GM18870 (cell line): ENCODE results near the gene GET3.
"Not testable (repeated sequence)": the region's sequence is repeated elsewhere in the genome, so short reads cannot be mapped to it uniquely, and the experiment has no call there.

Experiments
- ATAC-seq: cut with Tn5 transposase; IDR thresholded peaks from one replicate; pipeline ENCODE4 v1.9.1; 2021; ENCODE audit warnings: moderate library complexity; ENCODE audit not compliant: unreplicated experiment

The GET3 gene

GRCh38 chr19:12736995-12737834 lies at the start of gene GET3:
TSS of gene GET3 (plus strand) at chr19:12737497. CDS start at chr19:12737506, 9 bp downstream.
- ATAC-seq = peak; percentile 83

DNA sequence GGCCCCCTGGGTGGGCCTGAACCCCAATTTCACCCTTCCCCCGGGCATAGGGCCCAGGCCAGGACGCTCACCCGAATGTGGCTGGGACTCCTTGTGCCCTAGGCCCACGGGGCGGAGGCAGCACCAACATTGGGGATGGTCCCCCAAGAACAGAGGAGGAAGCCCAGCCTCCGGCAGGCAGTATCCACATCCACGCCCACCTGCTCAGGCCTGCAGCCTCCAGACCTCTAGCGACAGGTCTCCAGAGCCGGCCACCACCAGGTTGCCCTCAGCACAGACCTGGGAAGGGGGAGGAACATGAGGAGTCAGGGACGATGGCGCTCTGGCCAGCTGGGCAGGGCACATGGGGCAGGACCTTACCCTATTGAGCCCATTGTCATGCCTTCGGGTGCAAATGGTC lies 48.3 kb upstream of the GET3 start:
- no peak for ATAC-seq

DNA sequence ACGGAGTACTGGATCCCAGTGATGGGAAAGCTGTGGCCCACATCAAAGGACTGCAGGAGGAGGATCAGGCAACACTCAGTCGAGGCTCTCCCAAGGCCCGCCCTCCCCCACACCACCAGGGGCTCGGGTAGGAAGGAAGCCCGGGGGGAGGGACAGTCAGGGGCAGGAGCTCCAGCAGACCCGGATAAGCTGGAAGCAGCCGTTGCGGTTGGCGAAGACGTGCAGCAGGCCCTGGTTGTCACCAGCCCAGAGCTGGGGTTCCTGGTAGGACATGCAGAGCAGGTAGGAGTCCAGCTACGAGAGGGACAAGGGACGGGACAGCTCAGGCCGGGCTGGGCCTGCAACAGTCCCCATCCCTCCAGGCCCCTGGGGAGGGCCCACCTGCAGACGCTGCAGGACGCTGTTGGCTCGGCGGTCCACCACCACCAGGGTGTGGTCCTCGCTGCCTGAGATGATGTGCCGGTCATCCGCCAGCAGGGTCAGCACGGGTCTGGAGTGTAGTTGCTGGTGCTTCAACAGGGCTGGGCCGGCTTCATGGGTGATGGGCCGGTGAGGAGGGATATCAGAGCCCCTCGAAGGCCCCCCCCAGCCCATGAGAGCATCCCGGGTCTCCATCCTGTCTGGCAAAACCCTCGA lies 47.6 kb upstream of the GET3 start:
- ATAC-seq = no peak

GRCh38 chr19:12692960-12693359 lies 44.3 kb upstream of the GET3 start:
- ATAC-seq = no peak

GRCh38 chr19:12694641-12695040 lies 42.7 kb upstream of the GET3 start:
- ATAC-seq = no peak

DNA sequence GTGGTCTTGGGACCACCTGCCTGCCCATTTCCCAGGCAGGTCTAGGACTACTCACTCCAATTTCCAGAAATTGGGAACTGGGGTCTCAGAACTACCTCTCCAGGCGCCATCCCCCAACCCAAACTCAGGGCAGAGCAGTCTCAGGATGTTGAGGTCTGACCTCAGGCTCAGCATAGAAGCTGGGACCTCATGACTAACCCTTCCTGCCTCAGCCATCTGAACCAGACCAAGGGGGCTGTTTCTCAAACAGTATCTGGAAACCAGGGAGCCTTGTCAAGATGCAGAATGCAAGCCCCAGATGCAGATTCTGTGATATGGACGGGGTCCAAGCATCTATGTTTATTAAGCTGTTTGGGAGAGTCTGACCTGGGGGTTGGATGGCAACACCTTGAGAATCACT lies 42.2 kb upstream of the GET3 start:
- ATAC-seq = no peak

GRCh38 chr19:12695514-12695913 lies 41.8 kb upstream of the GET3 start:
- ATAC-seq = no peak

- ATAC-seq = no peak
Observed at GRCh38 chr19:12695997-12696365, 41.3 kb upstream of the GET3 start.

GRCh38 chr19:12696366-12697335 lies 40.6 kb upstream of the GET3 start, which contains the start of gene FBXW9:
TSS of gene FBXW9 (minus strand) at chr19:12696631. CDS start at chr19:12696581, 50 bp downstream.
- ATAC-seq = no peak

DNA sequence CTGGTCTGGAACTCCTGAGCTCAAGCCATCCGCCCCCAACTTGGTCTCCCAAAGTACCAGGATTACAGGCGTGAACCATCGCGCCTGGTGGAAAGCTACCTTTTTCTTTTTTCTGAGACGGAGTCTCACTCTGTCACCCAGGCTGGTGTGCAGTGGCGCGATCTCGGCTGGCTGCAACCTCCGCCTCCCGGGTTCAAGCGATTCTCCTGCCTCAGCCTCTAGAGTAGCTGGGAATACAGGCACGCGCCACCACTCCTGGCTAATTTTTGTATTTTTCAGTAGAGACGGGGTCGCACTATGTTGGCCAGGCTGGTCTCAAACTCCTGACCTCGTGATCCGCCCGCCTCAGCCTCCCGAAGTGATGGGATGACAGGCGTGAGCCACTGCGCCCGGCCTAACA lies 39.9 kb upstream of the GET3 start:
- ATAC-seq = not testable (repeated sequence)

- no peak for ATAC-seq
Observed at GRCh38 chr19:12698138-12698537, 39.2 kb upstream of the GET3 start.

DNA sequence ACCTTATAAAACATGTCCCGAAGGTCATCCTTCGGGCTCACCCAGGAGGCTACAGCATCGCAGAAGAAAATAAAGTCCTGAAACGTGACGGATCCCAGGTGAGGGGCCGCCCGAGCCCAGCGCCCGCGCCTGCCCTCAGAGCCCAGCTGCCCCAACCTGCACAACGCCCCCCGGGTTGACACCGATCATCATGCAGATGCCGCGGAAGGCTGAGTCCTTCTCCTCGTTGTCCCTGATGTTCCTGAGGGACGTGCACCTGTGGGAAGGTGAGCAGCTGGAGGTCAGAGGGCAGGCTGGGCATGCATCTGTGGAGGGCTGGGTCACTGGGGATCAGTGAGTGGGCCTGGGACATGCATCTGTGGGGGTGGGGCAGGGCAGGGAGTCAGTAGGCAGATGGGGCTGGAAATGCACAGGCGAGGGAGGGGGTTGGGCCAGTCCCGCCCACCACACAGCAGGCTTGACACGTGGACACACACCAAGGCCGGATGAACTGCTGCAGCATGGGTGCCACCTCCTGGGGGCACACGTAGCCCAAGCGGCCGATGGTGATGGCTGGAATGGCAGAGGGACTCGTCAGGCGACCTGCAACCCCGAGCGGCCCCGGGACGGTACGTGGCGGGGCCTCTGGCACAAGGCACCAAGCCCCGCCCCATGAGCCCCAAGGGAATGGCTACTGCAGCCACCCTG lies 35.6 kb upstream of the GET3 start:
- ATAC-seq = no peak

DNA sequence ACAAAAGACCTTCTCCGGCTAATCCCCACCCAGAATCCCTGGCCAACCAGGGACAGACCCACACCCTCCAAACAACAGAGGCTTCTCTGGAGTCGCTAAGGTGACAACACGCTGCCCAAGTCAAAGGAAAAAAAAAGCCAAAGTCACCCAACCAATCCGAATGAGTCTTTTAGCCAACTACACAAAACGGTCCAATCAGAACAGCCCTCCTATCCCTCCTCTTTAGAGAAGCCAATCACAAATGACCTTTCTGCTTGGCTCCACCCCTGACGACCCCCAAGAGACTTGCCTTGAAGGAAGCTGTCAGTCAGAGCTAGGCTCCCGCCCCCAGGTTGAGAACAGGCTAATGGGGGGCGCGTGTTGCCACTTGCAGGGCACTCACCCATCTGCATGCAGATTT lies 34.3 kb upstream of the GET3 start:
- ATAC-seq = no peak

GRCh38 chr19:12705169-12705568 lies 32.1 kb upstream of the GET3 start:
- ATAC-seq = no peak

- no peak for ATAC-seq
Observed at GRCh38 chr19:12705654-12706331, 31.5 kb upstream of the GET3 start.

DNA sequence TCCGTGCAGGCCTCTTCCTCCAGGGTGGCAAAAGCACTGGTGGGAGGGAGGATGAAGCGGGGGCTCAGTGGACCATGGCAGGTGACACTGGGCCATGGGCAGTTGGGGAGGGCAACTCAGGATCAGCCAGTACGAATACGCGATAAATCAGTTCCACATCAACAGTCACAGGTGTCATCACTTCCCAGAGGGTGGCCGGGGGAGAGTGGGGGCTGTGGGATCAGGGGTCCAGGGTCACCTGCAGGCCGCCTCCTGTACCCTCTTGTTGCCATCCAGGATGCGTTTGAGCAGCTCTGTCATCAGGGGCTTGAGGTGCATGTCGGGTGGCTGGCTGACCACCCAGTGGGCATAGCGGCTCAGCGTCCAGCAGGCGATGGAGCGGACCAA lies 31.0 kb upstream of the GET3 start:
- no peak for ATAC-seq

DNA sequence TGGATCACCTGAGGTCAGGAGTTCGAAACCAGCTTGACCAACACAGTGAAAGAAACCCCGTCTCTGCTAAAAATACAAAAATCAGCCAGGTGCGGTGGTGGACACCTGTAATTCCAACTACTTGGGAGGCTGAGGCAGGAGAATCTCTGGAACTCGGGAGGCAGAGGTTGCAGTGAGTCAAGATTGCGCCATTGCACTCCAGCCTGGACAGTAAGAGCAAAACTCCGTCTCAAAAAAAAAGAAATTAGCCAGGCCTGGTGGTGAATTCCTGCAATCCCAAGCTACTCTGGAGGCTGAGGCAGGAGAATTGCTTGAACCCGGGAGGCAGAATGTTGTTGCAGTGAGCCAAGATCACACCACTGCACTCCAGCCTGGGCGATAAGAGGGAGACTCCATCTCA lies 28.7 kb upstream of the GET3 start:
- no peak for ATAC-seq

GRCh38 chr19:12711187-12711586 lies 26.1 kb upstream of the GET3 start:
- no peak for ATAC-seq

DNA sequence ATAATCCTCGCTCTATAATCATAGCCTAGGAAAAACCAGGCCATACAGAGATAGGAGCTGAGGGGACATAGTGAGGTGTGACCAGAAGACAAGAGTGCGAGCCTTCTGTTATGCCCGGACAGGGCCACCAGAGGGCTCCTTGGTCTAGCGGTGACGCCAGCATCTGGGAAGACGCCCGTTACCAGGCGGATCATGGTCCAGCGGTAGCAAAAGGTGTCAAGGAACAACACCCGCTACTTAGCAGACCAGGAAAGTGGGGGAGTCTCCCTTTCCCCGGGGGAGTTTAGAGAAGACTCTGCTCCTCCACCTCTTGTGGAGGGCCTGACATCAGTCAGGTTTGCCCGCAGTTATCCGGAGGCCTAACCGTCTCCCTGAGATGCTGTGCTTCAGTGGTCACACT lies 25.2 kb upstream of the GET3 start:
- not testable (repeated sequence) for ATAC-seq

- ATAC-seq = not testable (repeated sequence)
Observed at GRCh38 chr19:12713304-12713703, 24.0 kb upstream of the GET3 start.
